Fibroblast of pulmonary artery (primary cell): ENCODE measurements around the gene B3GNT8.

Experiments
- DNase-seq: peaks from one replicate; pipeline ENCODE4 v3.0.0-alpha.2; 2010; ENCODE audit warnings: low read depth
- H3K4me3 ChIP-seq: replicated peaks from 2 replicates; pipeline ENCODE4 v1.5.1; 2011; ENCODE audit warnings: low read depth, mild to moderate bottlenecking, control low read depth, low read length, moderate library complexity
- CTCF ChIP-seq: IDR thresholded peaks from 2 replicates; pipeline ENCODE4 v1.5.1; 2011; ENCODE audit warnings: mild to moderate bottlenecking, control low read depth, low read length, inconsistent platforms; ENCODE audit errors: missing control alignments

Gene B3GNT8

GRCh38 chr19:41443813-41444455, 16.8 kb upstream of the B3GNT8 start:
- no peak for TF ChIP-seq CTCF
- DNase-seq: no peak
- no peak overlapping the region for H3K4me3 ChIP-seq

GRCh38 chr19:41442473-41443355, 15.5 kb upstream of the B3GNT8 start, which contains the start of gene ERICH4:
ERICH4 (plus strand) TSS chr19:41443156; CDS start chr19:41443170, 14 bp downstream.
- H3K4me3 ChIP-seq: no peak within 1 kb of the TSS
- no peak for TF ChIP-seq CTCF
- no peak for DNase-seq

GRCh38 chr19:41441321-41441945, 14.3 kb upstream of the B3GNT8 start:
- no peak for TF ChIP-seq CTCF
- DNase-seq: no peak
- no peak overlapping the region for H3K4me3 ChIP-seq

GRCh38 chr19:41439441-41440222, 12.5 kb upstream of the B3GNT8 start, which contains the start of gene DMAC2:
DMAC2 (minus strand) TSS chr19:41439912; CDS start chr19:41439899, 13 bp downstream.
- peak within 1 kb of the TSS; percentile 99 for H3K4me3 ChIP-seq
- peak; percentile 98 for DNase-seq

GRCh38 chr19:41437944-41438574, 10.9 kb upstream of the B3GNT8 start:
- H3K4me3 ChIP-seq: no peak overlapping the region
- DNase-seq: no peak
- no peak for TF ChIP-seq CTCF

More at GRCh38 chr19:41439441-41440222, 12.5 kb upstream of the B3GNT8 start, which contains the start of gene DMAC2:
- peak; percentile 49 for TF ChIP-seq CTCF

- DNase-seq: no peak
- H3K4me3 ChIP-seq: no peak overlapping the region
- no peak for TF ChIP-seq CTCF
Observed at GRCh38 chr19:41436674-41436951, 9.4 kb upstream of the B3GNT8 start.
